Cardiac muscle cell (in vitro differentiated cells and primary cell): ENCODE results near the gene MEIOSIN. TPM values are rescaled to one million over a fixed set of nuclear protein-coding genes. Genes with fewer than 3 reads are reported as not detected.

Experiments used
- DNase-seq, 2 donors: peaks; one replicate each; pipeline versions ENCODE4 v3.0.0 to v3.0.0-alpha.2; 2010 to 2017; ENCODE audit warnings: low read depth in 1 of 2, low spot score in 1 of 2
- H3K27ac ChIP-seq: fragments of 200-600 bp; sonication (generic); 2 replicates; pipeline ENCODE4 v1.5.1; 2016
- H3K27me3 ChIP-seq: fragments of 200-600 bp; sonication (generic); 2 replicates; pipeline ENCODE4 v1.6.0; 2016; ENCODE audit warnings: control low read depth
- H3K36me3 ChIP-seq: fragments of 200-600 bp; sonication (generic); 2 replicates; pipeline ENCODE4 v1.5.1; 2016; ENCODE audit warnings: control low read depth
- H3K4me1 ChIP-seq: fragments of 200-600 bp; sonication (generic); 2 replicates; pipeline ENCODE4 v1.8.1; 2017; ENCODE audit warnings: low read depth, mild to moderate bottlenecking, mixed run types
- H3K4me3 ChIP-seq: fragments of 200-600 bp; sonication (generic); 2 replicates; pipeline ENCODE4 v1.5.1; 2016; ENCODE audit warnings: mild to moderate bottlenecking
- H3K9me3 ChIP-seq: fragments of 200-600 bp; sonication (generic); 2 replicates; pipeline ENCODE4 v1.5.1; 2017; ENCODE audit warnings: low read depth, mild to moderate bottlenecking, control low read depth
- CTCF ChIP-seq: IDR thresholded peaks from 2 replicates; pipeline ENCODE4 v1.5.1; 2012; ENCODE audit warnings: low read depth, mild to moderate bottlenecking, low read length
- polyA plus RNA-seq: library from polyadenylated mRNA; unstranded; fragments of >200 nt; fragmentation: Nextera tagmentation; extraction: Ambion mirVana; gene quantifications from 2 replicates; pipeline ENCODE4 v1.2.1, GENCODE V29; 2016
- total RNA-seq: library from RNA; depleted of rRNA; stranded (reverse); fragments of >200 nt; gene quantifications from 2 replicates; pipeline ENCODE4 v1.2.3, GENCODE V29; 2016

Gene MEIOSIN
- total and polyA plus RNA-seq, 2 experiments from 2014 or later = 0.18 to 0.33 TPM

GRCh38 chr19:45804140-45804958 lies 71.1 kb downstream of the MEIOSIN start:
- H3K27ac ChIP-seq = no peak overlapping the region
- no peaks in the 10 kb centered on the region for H3K27me3 ChIP-seq
- no peak for DNase-seq
- no peaks in the 10 kb centered on the region for H3K36me3 ChIP-seq
- no peaks in the 10 kb centered on the region for H3K4me1 ChIP-seq
- TF ChIP-seq CTCF = no peak
- no peak overlapping the region for H3K4me3 ChIP-seq
- no peaks in the 10 kb centered on the region for H3K9me3 ChIP-seq

GRCh38 chr19:45804959-45805230 lies 71.7 kb downstream of the MEIOSIN start:
- Histone ChIP-seq H3K36me3 (no peaks in the 10 kb centered on the region), H3K27ac (no peak overlapping the region), H3K4me3 (no peak overlapping the region), H3K4me1 (no peaks in the 10 kb centered on the region), H3K27me3 (no peaks in the 10 kb centered on the region), H3K9me3 (no peaks in the 10 kb centered on the region)
- DNase-seq = no peak
- no peak for TF ChIP-seq CTCF

GRCh38 chr19:45805719-45806118 lies 72.5 kb downstream of the MEIOSIN start:
- Histone ChIP-seq H3K27me3 (no peaks in the 10 kb centered on the region), H3K9me3 (no peaks in the 10 kb centered on the region), H3K4me3 (no peak overlapping the region), H3K4me1 (no peaks in the 10 kb centered on the region), H3K36me3 (no peaks in the 10 kb centered on the region), H3K27ac (no peak overlapping the region)
- no peak for DNase-seq
- TF ChIP-seq CTCF = no peak

GRCh38 chr19:45809643-45810159 lies 76.5 kb downstream of the MEIOSIN start:
- no peak overlapping the region for H3K27ac ChIP-seq
- H3K4me1 ChIP-seq = peaks cover 7% of the 10 kb centered on the region
- no peaks in the 10 kb centered on the region for H3K9me3 ChIP-seq
- peak in 1 of 2 donors; percentile 76 for DNase-seq
- no peak for TF ChIP-seq CTCF
- H3K4me3 ChIP-seq = no peak overlapping the region
- no peaks in the 10 kb centered on the region for H3K36me3 ChIP-seq
- no peaks in the 10 kb centered on the region for H3K27me3 ChIP-seq

- no peak overlapping the region for H3K27ac ChIP-seq
- no peaks in the 10 kb centered on the region for H3K36me3 ChIP-seq
- no peak for DNase-seq
- H3K9me3 ChIP-seq = no peaks in the 10 kb centered on the region
- TF ChIP-seq CTCF = no peak
- H3K27me3 ChIP-seq = no peaks in the 10 kb centered on the region
- peaks cover 14% of the 10 kb centered on the region for H3K4me1 ChIP-seq
- H3K4me3 ChIP-seq = no peak overlapping the region
Measured at GRCh38 chr19:45812297-45812696, 79.1 kb downstream of the MEIOSIN start.

Other genes with a start within 250 kb of the MEIOSIN start
- gene RTN2, start 236.4 kb upstream of the MEIOSIN start, total RNA-seq = 43.7 and 56.5 TPM in 2 replicates
- 92.2 and 111 TPM in 2 replicates for gene RTN2, start 236.4 kb upstream of the MEIOSIN start, polyA plus RNA-seq
- gene PPM1N, start 235.0 kb upstream of the MEIOSIN start, total RNA-seq = 1.3 and 2.9 TPM in 2 replicates
- gene PPM1N, start 235.0 kb upstream of the MEIOSIN start, polyA plus RNA-seq = 1.2 and 4.0 TPM in 2 replicates
- 91.6 and 95.8 TPM in 2 replicates for gene VASP, start 226.0 kb upstream of the MEIOSIN start, total RNA-seq
- 72.4 and 83.3 TPM in 2 replicates for gene VASP, start 226.0 kb upstream of the MEIOSIN start, polyA plus RNA-seq
- gene OPA3, start 148.6 kb upstream of the MEIOSIN start, total RNA-seq = 13.2 and 13.7 TPM in 2 replicates
- gene OPA3, start 148.6 kb upstream of the MEIOSIN start, polyA plus RNA-seq = 14.8 and 26.7 TPM in 2 replicates
- 0.14 TPM in 1 of 2 replicates, not detected in the other for gene GPR4, start 131.2 kb upstream of the MEIOSIN start, total RNA-seq
- gene GPR4, start 131.2 kb upstream of the MEIOSIN start, polyA plus RNA-seq = 0.14 TPM in 1 of 2 replicates, not detected in the other
- gene EML2, start 94.0 kb upstream of the MEIOSIN start, total RNA-seq = 24.7 and 41.0 TPM in 2 replicates
- 26.2 and 39.7 TPM in 2 replicates for gene EML2, start 94.0 kb upstream of the MEIOSIN start, polyA plus RNA-seq
- 10.8 and 23.6 TPM in 2 replicates for gene GIPR, start 65.2 kb upstream of the MEIOSIN start, total RNA-seq
- 12.8 and 14.9 TPM in 2 replicates for gene GIPR, start 65.2 kb upstream of the MEIOSIN start, polyA plus RNA-seq
- gene SNRPD2, start 41.5 kb upstream of the MEIOSIN start, total RNA-seq = 258 and 298 TPM in 2 replicates
- gene SNRPD2, start 41.5 kb upstream of the MEIOSIN start, polyA plus RNA-seq = 696 and 731 TPM in 2 replicates
- gene QPCTL, start 40.8 kb upstream of the MEIOSIN start, total RNA-seq = 22.2 and 31.1 TPM in 2 replicates
- 12.3 and 14.6 TPM in 2 replicates for gene QPCTL, start 40.8 kb upstream of the MEIOSIN start, polyA plus RNA-seq
- gene FBXO46, start 2.5 kb upstream of the MEIOSIN start, total RNA-seq = 34.8 and 48.2 TPM in 2 replicates
- gene FBXO46, start 2.5 kb upstream of the MEIOSIN start, polyA plus RNA-seq = 39.3 and 42.5 TPM in 2 replicates
- gene SIX5, start 35.8 kb downstream of the MEIOSIN start, total RNA-seq = 78.8 and 88.2 TPM in 2 replicates
- gene SIX5, start 35.8 kb downstream of the MEIOSIN start, polyA plus RNA-seq = 40.4 and 41.1 TPM in 2 replicates
- 92.7 and 142 TPM in 2 replicates for gene DMPK, start 49.1 kb downstream of the MEIOSIN start, total RNA-seq
- gene DMPK, start 49.1 kb downstream of the MEIOSIN start, polyA plus RNA-seq = 94.9 and 98.7 TPM in 2 replicates
- 65.1 and 112 TPM in 2 replicates for gene DMWD, start 59.4 kb downstream of the MEIOSIN start, total RNA-seq
- gene DMWD, start 59.4 kb downstream of the MEIOSIN start, polyA plus RNA-seq = 138 and 163 TPM in 2 replicates
- gene RSPH6A, start 81.9 kb downstream of the MEIOSIN start, total RNA-seq = 0.07 and 0.27 TPM in 2 replicates
- 0.45 TPM in 1 of 2 replicates, not detected in the other for gene RSPH6A, start 81.9 kb downstream of the MEIOSIN start, polyA plus RNA-seq
- 43.2 and 78.7 TPM in 2 replicates for gene SYMPK, start 129.7 kb downstream of the MEIOSIN start, total RNA-seq
- 66.6 and 76.4 TPM in 2 replicates for gene SYMPK, start 129.7 kb downstream of the MEIOSIN start, polyA plus RNA-seq
- 0.49 and 1.6 TPM in 2 replicates for gene FOXA3, start 130.9 kb downstream of the MEIOSIN start, total RNA-seq
- gene FOXA3, start 130.9 kb downstream of the MEIOSIN start, polyA plus RNA-seq = 1.3 and 1.9 TPM in 2 replicates
- gene IRF2BP1, start 152.7 kb downstream of the MEIOSIN start, total RNA-seq = 59.6 and 71.8 TPM in 2 replicates
- gene IRF2BP1, start 152.7 kb downstream of the MEIOSIN start, polyA plus RNA-seq = 14.5 and 21.7 TPM in 2 replicates
- gene MYPOP, start 169.2 kb downstream of the MEIOSIN start, total RNA-seq = 6.8 and 7.3 TPM in 2 replicates
- 2.0 and 2.3 TPM in 2 replicates for gene MYPOP, start 169.2 kb downstream of the MEIOSIN start, polyA plus RNA-seq
- gene NANOS2, start 181.3 kb downstream of the MEIOSIN start, total RNA-seq = not detected in 2 replicates
- gene NANOS2, start 181.3 kb downstream of the MEIOSIN start, polyA plus RNA-seq = not detected in 2 replicates
- 0.35 and 0.71 TPM in 2 replicates for gene NOVA2, start 240.4 kb downstream of the MEIOSIN start, total RNA-seq
- 0.17 and 0.42 TPM in 2 replicates for gene NOVA2, start 240.4 kb downstream of the MEIOSIN start, polyA plus RNA-seq